ENCODE measurements around the gene STMN3.
"Not testable (repeated sequence)": the region's sequence is repeated elsewhere in the genome, so short reads cannot be mapped to it uniquely, and the experiment has no call there.

Gene STMN3

DNA sequence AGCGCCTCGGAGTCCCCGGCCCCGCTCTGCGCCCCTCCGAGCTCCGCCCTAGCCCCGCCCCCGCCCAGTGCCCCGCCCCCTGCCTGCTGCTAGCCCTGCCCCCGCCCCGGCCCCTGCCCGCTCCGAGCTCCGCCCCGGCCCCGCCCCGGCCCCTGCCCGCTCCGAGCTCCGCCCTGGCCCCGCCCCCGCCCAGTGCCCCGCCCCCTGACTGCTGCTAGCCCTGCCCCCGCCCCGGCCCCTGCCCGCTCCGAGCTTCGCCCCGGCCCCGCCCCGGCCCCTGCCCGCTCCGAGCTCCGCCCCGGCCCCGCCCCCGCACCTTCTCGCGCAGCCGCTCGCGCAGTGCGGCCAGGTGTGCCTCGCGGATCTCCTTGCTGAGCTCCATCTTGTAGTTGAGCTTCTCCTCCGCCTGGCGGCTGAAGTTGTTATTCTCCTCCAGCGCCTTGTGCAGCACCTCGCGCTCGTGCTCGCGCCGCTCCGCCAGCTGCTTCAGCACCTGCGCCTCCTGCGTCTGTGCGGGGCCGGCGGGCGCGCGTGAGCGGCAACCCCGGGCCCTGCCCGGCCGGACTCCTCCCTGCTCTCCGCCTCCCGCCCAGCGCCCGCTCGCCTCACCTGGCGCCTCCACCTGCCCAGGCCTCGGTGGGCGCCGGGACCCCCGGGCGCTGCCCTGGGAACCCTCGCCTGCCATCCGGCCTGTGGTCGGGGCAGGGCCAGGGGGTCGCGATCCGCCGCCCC is 11.3 kb downstream of the STMN3 start (continued):
- TF ChIP-seq, protein P1, sequence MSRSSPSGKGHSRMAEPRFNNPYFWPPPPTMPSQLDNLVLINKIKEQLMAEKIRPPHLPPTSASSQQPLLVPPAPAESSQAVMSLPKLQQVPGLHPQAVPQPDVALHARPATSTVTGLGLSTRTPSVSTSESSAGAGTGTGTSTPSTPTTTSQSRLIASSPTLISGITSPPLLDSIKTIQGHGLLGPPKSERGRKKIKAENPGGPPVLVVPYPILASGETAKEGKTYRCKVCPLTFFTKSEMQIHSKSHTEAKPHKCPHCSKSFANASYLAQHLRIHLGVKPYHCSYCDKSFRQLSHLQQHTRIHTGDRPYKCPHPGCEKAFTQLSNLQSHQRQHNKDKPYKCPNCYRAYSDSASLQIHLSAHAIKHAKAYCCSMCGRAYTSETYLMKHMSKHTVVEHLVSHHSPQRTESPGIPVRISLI (tag by site-specific recombination; IDR thresholded peaks at IDR 0.05) = no peak
- TF ChIP-seq ZNF335 (tag by site-specific recombination; conservative IDR thresholded peaks at IDR 0.05) (0 out of 2 replicates have a peak, but pooled peaks have one; percentile 21), ZNF677 (tag by site-specific recombination; IDR thresholded peaks at IDR 0.05) (0 out of 2 replicates have a peak, but pooled peaks have one; percentile 10), ZBTB17 (tag by site-specific recombination; IDR thresholded peaks at IDR 0.05) (0 out of 2 replicates have a peak, but pooled peaks have one; percentile 27), ZNF426 (tag by site-specific recombination; IDR thresholded peaks at IDR 0.05) (no peak), SP3 (tag by site-specific recombination; IDR thresholded peaks at IDR 0.05) (peak; percentile 45; the same call in 1 of the 2 replicates)
- TF ChIP-seq, protein P2, sequence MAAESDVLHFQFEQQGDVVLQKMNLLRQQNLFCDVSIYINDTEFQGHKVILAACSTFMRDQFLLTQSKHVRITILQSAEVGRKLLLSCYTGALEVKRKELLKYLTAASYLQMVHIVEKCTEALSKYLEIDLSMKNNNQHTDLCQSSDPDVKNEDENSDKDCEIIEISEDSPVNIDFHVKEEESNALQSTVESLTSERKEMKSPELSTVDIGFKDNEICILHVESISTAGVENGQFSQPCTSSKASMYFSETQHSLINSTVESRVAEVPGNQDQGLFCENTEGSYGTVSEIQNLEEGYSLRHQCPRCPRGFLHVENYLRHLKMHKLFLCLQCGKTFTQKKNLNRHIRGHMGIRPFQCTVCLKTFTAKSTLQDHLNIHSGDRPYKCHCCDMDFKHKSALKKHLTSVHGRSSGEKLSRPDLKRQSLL (tag by site-specific recombination; IDR thresholded peaks at IDR 0.05) = peak; percentile 86

DNA sequence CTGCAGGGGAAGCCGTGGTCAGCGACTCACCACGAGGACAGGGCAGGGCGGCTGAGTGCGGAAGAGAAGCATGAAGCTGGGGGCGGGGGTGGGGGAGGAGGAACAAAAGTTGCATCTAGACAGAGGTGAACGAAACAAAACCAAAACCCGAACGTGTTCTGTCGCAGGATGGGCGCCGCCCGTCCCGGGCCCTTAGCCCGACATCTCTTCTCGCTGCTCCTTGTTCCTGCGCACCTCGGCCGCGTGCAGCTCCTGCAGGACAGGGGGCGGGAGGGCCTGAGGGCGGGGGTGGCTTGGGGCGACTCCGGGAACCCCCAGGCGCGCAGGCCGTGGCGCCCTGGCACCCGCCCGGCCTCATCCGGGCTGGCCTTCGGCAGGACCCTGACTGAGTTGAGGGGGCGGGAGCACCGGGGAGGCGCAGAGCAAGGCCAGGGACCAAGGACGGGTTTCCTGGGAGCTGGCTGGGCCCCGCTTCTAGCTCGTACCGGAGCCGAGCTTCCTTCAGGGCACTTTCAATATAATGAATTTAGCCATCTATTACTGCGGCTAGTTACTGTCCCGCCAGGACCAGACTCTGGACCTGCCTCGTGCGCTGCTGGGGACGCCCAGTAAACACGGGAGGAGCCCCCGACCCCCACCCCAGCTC is 12.0 kb downstream of the STMN3 start:
- Histone ChIP-seq H3K27ac (ENCODE audit: extremely low read depth, low read depth, low read length) (no peak overlapping the region), H3K4me3 (ENCODE audit: low read depth, low read length) (peak overlapping the region; percentile 10), H3K36me3 (ENCODE audit: control insufficient read depth in 2 of 2, insufficient read depth in 1 of 2, low read length in 2 of 2) (no peaks in the 10 kb centered on the region), H3K9me3 (ENCODE audit: control insufficient read depth, insufficient read depth, low read depth, low read length) (no peaks in the 10 kb centered on the region), H3K4me1 (ENCODE audit: control insufficient read depth, insufficient read depth, low read length) (peaks cover 3% of the 10 kb centered on the region; the same call in 1 of the 2 replicates)
- CTCF ChIA-PET = interaction anchor here (0.7 to 1.4 kb wide), 5 partner anchors 10 to 224 kb away, joined by 3 to 4 read pairs (median 3); partner anchors contain the start of gene TPD52L2
- POLR2A ChIA-PET = interaction anchor here (0.6 to 2.5 kb wide), 13 partner anchors 9 to 424 kb away, joined by 3 to 20 read pairs (median 4); partner anchors contain the start of genes ARFRP1, GMEB2, RTEL1 and STMN3
- TF ChIP-seq ZFP37 (tag by site-specific recombination; IDR thresholded peaks at IDR 0.05) (no peak), ZNF571 (tag by site-specific recombination; IDR thresholded peaks at IDR 0.05) (no peak), ZSCAN16 (tag by site-specific recombination; IDR thresholded peaks at IDR 0.05) (no peak), ZNF621 (tag by site-specific recombination; IDR thresholded peaks at IDR 0.05) (no peak), KLF8 (tag by site-specific recombination; IDR thresholded peaks at IDR 0.05) (peak; percentile 28)

DNA sequence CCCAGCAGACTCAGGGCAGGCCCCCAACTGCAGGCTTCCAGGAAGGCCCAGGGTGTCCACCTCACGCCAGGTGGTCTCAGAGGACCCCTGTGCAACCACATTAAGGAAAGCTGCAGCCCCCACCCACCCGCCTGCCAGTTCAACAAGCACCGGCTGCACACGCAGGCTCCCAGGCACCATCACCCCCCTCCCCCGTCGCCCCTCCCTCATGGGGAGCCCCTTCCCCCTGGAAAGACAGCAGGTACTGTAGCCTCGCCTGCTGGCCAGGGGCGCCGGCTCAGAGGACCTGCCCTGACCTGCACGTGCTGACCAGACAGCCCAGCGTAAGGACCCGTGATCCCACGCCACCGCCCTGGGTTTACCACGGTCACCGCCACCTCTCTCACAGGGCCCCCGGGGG is 12.5 kb downstream of the STMN3 start:
- CTCF ChIA-PET; H3K4me3 ChIP-seq (ENCODE audit: low read depth, low read length); H3K9me3 ChIP-seq (ENCODE audit: control insufficient read depth, insufficient read depth, low read depth, low read length); H3K27ac ChIP-seq (ENCODE audit: extremely low read depth, low read depth, low read length); H3K4me1 ChIP-seq (ENCODE audit: control insufficient read depth, insufficient read depth, low read length); H3K36me3 ChIP-seq (ENCODE audit: control insufficient read depth in 2 of 2, insufficient read depth in 1 of 2, low read length in 2 of 2); POLR2A ChIA-PET: not testable (repeated sequence)

DNA sequence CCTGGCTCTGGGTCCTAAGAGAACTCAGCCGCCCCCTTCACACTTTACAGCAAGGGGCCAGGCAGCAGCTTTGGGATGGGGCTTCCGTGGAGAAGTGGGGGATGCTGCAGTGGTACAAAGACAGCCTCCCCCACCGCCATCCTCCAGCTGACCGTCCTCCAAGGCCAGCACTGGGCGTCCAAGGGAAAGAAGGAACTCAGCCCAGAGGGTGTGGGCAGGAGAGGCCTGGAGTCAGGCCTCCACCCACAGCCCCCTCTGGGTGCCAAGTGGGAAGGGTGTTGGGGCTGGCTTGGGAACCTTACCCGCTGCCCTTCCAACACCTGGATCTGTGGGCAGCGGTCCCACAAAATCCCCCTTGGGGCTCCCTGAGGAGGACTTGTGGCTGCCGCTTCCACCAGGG is 13.1 kb downstream of the STMN3 start:
- CTCF ChIA-PET = no interaction called here
- POLR2A ChIA-PET = no interaction called here
- peak; percentile 16; the same call in 1 of the 2 replicates for TF ChIP-seq ZFHX2 (tag by site-specific recombination; conservative IDR thresholded peaks at IDR 0.05)
- no peak for TF ChIP-seq ZNF335 (tag by site-specific recombination; conservative IDR thresholded peaks at IDR 0.05)
- Histone ChIP-seq H3K27ac (ENCODE audit: extremely low read depth, low read depth, low read length) (no peak overlapping the region), H3K36me3 (ENCODE audit: control insufficient read depth in 2 of 2, insufficient read depth in 1 of 2, low read length in 2 of 2) (no peaks in the 10 kb centered on the region), H3K4me1 (ENCODE audit: control insufficient read depth, insufficient read depth, low read length) (peaks cover 3% of the 10 kb centered on the region; the same call in 1 of the 2 replicates), H3K4me3 (ENCODE audit: low read depth, low read length) (no peak overlapping the region), H3K9me3 (ENCODE audit: control insufficient read depth, insufficient read depth, low read depth, low read length) (no peaks in the 10 kb centered on the region)

Measured in HEK293 (cell line).